SIG-M5 treated with dmso at 0.1 percent for 504 hours (cell line): ENCODE measurements around the gene COL12A1.

Source experiments
- DNase-seq: peaks from one replicate; lab custom pipeline; 2025; ENCODE audit not compliant: unreplicated experiment; lab: John Stamatoyannopoulos, UW

COL12A1 gene

DNA sequence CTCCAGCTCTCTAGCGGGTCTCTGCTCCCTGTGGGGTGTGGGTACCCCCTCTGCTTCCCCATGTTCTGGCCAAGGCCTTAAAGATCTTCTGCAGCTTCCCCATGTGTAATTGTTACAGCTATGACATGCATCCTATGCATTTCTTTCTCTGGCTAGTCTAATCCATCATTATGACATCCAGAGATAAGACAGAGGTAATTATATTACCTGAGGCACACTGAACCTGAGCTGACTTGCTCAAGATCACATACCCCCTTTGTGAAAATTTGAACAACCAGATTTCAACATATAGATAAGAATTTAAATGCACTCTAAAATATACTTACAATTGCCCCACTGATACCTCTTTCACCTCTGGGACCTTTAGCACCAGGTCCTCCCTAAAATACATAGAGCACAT, 102.4 kb downstream of the COL12A1 start:
- no peak for DNase-seq

DNA sequence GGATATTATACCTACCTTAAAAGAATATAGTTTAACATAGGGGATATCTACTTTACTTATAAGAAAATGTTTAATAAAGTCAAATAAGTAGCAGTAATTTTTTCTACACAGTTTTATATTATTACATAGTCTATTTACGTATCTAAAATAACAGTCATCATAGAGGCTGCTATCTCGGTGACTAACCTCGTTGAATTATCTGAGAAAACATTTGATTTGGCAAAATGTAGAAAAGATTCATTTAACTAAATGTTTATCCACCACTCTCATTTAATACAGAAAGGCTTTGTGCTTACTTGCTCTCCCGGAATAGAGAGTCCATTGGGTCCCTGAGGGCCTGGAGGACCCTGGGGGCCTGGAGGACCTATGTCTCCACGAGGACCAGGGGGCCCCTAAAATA, 103.6 kb downstream of the COL12A1 start:
- no peak for DNase-seq

DNA sequence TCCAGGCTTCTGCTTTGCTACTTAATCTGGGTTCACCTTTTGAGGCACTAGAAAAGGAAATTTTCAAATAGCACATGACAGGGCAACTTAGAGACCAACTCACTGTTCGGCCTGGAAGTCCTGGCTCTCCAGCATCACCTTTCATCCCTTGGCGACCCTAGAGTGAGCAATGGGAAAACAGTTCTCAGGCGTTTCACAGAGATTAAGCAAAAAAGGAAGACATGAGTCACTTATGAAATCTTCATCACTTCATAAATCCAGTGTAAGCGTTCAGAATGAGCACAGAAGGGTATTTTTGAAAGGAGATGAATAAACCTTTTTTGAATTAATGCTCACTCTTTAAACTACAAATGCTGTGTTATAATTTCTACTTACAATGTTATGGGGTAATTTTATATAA, 104.0 kb downstream of the COL12A1 start:
- DNase-seq = no peak

DNA sequence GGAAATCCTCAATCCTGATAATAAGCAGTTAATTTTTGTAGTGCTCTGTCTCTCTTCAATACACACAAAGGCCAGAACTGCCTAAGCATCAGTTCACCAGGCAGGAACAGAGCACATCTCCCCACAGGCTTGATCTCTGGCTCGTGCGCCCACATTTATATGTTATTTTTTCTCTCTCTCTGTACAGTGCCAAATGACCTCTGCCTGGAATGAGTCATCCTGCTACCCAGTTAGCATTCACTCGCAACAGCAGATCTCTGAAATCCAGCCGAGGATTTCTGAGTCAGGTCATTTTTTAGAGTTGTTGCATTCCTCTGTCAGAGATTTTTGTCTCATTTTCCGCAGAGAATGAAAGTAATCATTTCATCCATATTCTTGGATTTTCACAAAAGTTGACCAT, 107.1 kb downstream of the COL12A1 start:
- DNase-seq = no peak

DNA sequence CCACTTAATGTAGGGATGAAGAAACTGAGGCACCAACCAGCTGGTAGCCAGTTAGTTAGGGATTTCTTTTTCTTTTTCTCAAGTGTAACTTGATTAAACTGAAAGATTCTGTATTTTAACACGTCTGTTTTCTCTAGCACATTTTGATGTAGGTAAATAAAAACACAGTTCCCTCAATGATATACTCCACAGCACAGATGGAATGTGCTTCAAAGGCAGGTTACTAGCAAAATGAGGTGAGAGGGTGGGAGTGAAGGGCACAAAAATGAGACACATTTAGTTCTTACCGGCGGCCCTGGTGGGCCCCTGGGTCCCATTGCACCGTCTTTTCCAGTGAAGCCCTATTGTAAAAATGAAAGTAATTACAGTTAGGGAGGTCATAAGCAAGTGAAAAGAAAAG, 108.9 kb downstream of the COL12A1 start:
- no peak for DNase-seq

DNA sequence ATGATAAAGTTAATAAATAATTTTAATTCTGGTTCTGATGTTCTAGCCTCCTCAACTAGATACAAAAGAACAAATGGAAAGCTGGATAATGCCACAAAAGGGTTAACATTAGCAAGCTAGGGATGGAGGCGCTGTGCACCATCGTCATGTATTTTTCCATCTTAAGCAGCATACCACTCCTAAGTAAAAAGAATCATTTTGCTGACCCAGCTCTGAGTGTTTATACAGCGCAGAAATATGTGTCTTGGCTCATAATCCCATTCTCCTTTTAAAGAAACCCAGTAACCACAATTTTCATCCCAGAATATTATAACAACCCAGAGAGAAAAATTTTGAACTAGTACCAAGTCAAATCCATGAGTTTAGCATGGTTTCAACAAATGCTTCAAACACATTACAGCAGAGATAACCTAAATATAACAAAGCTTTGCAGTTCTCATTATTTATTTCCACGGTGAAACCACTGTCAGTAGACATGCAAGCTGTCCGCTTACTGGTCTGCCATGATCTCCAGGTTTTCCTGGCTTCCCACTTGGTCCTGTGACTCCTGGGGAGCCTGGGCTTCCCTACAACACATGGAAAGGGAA, 111.1 kb downstream of the COL12A1 start:
- DNase-seq = no peak

DNA sequence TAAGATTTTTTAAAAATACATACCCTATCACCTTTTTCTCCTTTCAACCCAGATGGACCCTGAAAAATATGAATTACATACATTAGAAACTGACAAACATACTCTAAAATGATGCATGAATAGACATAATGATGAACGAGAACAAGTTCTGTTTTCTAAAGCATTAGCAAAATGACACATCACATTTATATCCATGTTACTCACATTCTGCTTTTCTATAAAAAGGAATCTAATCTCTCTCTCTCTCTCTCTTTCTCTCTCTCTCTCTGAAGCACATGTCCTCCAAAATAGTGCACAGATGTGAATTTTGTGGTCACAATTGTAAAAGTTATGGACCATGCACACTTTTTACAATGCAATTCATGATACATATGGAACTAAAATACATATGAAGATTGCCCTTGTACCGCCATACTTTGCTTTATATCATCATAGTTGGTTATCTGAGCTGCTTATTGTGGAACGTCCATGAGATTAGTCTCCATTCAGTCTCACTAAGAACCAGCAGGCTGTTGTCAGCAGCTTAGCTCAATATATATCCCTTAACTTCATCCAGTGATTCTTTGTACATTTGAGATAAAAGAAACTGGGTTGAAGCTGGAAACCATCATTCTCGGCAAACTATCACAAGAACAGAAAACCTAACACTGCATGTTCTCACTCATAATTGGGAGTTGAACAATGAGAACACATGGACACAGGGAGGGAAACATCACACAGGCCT, 114.2 kb downstream of the COL12A1 start:
- no peak for DNase-seq

DNA sequence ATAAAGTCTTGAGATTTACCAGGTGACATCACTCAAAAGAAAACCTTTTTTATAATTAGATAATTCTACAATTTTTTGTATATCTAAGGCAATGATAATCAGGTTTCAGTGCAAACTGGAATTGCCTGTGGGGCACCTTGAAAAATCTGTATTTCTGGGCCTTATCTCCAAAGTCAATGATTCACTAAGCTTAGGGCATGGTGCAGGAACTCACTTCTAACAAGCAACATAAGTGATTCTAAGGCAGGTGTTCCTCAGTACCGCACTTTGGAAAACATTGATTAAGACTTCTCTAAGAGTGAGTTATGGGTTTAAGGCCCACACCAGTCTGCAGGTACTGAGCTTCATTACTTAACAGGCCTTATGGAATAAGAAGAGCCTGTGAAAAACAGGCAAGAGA, 115.3 kb downstream of the COL12A1 start:
- no peak for DNase-seq

DNA sequence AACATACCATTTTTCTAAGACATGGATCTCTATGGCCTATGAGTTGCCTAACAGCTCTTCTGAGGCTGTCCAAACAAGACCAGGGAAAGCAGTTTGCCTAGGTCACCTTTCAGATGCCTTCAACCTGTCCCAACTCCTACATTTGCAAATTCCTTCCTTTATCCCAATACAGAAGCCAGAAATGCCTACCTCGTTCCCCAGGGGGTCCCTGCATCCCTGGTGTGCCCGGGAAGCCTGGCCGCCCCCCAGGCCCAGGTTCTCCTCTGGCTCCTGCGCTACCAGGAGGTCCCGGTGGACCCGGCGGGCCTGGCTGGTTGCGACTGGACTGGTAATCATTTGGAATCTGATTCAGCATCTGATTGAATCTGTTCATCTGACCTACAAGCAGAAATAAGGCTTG, 115.9 kb downstream of the COL12A1 start:
- DNase-seq = no peak

DNA sequence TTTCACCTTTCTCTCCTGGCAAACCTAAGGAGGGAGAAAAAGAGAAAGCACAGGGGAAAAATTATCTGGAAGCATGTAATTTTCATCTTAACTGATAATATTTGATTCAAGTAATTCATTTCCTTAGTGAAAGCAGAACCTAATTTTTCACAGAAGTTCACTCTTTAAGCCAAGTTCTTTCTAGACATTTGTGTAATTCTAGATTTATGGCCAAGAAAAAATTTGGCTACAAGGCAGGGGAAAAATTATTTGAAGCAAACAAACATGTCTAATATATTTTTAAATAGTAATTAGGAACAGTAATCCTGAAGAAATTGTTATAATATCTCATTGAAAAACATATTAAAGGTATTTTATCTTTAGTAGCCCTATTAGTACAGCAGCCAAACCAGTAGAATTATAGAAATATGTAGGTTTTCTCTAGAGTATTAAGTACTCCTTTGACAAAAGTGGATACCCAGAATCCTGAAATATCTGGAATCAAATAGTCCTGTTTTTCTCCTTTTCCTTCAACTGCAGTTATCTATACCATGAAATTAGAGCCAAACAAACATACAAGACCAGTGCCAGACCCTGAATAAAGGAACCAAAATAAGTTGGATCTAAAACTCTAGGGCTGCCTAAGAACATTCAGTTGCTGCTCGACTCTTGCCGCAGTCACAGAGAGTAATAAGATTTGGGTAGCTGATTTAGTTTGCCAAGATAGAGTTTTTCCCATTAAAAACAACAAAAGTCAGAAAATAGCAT, 116.5 kb downstream of the COL12A1 start:
- no peak for DNase-seq

DNA sequence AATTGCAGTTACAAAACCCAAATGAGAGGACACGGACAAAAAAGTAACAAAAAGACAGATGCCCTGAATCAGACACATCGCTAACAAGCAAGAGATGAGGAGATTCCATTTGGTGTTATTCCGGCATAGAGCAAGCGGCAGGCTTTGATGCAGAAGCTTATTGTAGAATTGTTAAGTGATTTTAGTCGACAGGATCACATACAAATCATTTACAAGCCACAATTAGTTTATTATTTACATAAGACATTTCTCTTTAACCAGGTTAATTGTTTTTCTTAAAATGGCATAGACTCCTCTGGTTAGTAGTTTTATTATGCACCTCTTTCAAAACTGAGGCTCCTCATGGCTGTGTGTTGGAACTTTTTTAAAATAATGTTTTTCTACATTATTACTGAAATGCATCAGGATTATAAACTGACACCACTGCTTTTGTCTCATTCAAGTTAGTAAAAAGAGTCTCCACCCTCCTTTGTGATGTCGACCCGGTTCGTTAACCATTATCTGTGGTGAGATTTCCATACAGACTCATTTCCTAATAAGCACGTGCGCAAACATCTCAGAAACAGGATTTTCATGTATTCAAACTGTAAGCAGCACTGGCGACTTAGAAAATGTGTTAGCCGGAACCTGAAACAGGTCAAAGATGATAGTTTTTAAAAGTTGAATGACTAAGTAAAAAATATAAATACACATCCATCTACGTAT, 119.8 kb downstream of the COL12A1 start:
- DNase-seq = no peak

DNA sequence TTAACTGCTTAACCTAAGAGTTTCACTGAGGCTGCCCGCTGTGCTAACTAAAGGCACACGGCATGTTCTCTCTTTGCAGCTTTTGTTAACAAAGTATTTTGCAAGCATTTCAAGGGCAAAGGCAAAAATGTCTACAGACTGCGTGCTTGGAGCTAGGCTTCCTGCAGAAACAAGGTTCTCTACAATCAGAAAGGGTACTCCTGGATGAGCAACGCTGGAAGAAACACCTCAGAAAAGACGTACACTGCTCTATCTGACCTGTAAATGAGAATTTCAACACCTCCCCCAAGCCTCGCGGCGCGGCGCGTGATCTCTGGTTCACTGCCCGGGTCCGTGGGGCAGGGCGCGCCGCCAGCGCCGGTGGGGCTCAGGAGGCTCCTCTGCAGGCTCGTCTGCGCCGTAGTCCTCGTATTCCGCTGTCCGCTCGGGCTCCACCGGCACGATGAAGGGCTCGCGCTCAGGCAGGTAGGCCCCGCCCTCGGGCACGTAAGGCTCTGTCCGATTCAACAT, 120.9 kb downstream of the COL12A1 start:
- DNase-seq = no peak

DNA sequence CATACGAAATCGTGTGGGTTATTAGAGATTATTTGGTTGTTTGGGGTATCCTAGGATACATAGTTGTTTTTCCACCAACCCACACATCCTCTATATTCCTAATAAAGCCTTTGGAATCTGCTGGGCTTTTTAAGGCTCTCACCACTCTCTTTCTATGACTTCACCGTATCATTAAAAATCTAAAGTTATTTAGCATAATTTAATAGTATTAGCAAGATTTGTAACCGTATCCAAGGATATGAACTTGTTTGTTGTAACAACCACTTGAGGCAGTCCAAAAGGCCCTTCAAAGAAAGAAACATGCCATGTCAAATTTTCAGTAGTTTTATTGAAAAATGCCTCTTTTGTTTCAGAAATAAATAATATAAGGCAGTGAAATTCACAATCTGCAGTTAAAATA, 121.8 kb downstream of the COL12A1 start:
- no peak for DNase-seq

DNA sequence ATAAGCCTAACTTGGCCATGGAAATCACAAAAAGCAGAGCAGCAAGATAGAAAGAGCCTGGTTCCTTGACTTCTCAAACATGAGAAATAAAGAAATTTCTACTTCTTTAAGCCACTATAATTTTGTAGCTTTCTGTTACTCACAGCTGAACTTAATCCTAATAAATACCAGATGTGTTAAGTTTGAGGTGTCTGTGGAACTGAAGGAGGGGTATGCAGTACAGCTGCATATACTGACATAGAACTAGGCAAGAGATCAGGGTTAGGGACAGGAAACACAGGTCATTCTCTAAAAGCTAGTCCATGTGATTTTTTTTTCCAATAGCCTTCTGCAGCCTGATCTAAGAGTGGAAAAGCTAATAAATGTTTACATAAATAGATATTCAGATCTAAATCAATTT, 123.9 kb downstream of the COL12A1 start:
- no peak for DNase-seq

DNA sequence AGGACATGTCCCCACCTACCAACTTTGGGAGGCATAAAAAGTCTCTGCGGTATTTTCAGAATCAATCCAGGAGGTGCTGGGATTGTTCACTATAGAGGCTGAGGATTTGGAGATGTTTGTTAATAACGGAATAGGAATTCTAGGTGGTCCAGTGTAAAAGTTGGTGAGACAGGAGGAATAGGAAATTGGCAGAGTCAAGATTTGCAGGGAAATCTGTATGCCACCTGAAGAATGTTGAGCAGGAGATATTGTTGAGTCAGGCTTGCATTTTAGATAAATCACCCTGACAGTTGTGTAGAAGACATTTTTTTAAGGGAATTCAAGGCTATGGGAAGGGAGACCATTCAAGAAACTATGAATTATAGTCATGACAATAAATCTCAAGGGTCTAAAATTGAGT, 124.8 kb downstream of the COL12A1 start:
- no peak for DNase-seq

DNA sequence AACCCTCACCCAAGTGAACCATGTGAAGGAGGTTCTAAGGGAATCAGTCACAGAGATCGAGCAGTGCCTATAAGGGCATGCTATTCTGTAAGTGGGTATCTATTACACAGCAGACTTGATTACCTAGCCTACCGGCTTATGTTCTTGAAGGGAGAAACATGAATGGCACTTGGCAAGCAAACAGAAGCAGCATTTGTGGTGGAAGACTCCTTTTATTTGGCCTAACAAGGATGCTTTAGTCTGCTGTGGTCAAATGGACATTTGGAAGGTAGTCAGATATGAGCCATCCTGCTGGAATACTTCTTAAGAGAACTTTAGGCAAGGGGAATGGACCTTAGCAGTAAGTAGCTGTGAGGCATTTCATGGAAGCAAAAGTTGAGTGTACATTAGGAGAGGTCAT, 126.3 kb downstream of the COL12A1 start:
- DNase-seq = no peak

DNA sequence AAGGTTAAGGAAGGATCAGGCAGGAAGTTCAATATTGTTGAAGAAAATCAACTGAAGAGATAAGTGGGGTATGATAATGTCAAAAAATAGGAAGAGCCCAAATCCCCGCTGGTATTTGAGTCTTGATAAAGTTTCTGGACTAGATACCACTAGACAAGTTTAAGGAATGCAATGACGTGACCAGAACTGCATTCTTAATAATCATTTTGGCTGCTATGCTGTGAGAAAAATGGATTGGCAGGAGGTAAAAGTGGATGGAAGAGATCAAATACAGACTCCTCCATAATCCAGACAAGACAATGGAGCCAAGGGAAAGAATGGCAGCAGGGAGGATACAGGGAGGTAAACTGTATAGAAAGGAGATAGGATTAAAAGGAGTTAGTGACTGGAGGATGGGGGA, 128.2 kb downstream of the COL12A1 start:
- DNase-seq = no peak

DNA sequence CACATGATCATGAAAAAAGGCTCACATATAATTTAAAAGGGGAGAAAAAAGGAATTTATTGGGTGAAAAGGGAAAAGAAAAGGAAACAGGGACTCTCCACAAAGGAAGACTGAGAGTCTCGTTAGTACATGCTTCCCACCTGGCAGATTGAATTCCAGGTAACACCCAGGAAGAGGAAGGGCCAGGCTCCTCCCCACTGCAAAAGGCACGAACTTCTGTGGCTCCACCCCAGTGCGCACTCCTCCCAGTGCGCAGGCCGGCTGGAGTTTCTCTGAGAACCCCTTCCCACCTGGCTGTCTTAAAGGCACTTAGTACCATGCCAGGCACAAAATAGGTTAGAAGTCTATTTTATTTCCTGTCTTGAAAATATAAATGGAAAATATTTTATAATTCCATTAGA, 129.8 kb downstream of the COL12A1 start:
- DNase-seq = no peak

DNA sequence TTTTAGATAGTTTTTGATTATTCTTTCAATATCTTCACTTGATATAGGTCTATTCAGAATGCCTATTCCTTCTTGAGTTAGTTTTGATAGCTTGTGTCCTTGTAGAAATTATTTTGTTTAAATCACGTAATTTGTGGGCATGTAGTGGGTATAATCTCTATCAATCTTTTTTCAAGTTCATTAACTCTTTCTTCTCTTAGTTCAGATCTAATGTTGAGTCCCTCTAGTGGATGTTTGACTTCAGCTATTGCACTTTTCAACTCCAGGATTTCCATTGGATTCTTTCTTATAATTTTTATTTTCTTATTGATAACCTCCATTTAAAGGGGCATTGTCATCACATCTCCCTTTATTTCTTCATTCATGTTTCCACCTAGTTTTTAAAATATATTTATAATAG, 135.6 kb downstream of the COL12A1 start:
- no peak for DNase-seq

DNA sequence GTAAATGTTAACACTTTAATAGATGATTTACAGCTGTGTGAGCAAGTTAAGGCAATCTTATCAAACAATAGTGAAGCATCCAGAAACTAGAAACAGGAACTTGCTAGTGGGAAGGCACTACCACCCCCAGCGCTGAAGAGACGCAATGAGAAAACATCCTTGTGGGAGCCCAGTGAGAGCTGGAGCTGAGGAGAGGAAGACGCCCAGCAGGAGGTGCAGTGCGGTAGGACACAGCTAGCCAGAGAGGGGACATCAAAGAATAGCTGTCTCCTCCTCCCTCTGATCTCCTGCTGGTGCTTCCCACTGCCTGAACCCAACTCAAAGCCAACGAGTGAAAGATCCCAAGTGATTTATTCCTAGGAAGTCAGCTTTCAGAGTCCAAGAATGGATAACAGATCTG, 140.3 kb downstream of the COL12A1 start:
- peak; percentile 42 for DNase-seq

DNA sequence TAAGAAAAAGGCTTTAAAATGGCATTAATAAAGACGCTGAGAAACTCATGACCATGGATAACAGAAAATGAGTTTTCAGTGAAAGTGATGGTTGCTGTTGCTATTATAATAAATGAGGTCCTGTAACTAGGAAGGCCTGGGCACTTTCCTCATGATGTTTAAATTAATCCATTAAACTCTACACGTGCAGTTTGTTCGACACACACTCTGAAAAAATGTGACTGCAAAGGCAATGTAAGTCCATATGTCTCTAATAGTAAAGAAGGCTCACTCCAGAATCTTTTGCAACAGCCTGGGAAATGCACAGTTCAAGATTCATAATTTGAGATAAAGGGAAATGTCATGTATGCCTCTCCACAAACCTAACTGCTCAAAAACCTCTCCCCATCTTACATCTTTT, 153.4 kb downstream of the COL12A1 start:
- no peak for DNase-seq

DNA sequence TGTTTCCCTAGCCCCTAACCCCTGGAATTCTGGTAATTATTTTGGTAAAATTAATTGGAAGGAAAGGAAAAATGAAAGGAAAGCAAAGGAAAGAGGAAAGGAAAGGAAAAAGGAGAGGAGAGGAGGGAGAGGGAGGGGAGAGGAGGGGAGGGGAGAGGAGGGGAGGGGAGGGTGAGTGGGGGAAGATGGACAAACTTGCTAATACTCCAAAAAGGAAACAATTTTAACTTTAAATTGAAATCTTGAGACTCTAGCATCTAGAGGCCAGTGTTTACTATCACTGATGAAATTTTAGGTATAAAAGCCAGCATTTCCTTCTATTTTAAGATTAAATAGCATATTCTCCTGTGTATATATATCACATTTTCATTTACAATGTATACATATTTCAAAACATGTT, 156.5 kb downstream of the COL12A1 start:
- no peak for DNase-seq
